ENCODE measurements around the gene HDAC1. TPM values are rescaled to one million over a fixed set of nuclear protein-coding genes. Genes with fewer than 3 reads are reported as not detected.

HDAC1 gene
- total and polyA plus RNA-seq, 2 donors (not counting 1 experiment from before 2014, with no cell fraction given), result 100 to 159 TPM

- Histone ChIP-seq H3K9ac (ENCODE audit: insufficient read depth, low read length) (no peak overlapping the region), H3K79me2 (ENCODE audit: control insufficient read depth, insufficient read depth, low read length) (peaks cover 5% of the 10 kb centered on the region), H3K27me3 (ENCODE audit: control insufficient read depth, insufficient read depth, low read length) (peaks cover 3% of the 10 kb centered on the region), H3K4me1 (ENCODE audit: control insufficient read depth, extremely low read depth, insufficient read depth, low read length) (peaks cover 5% of the 10 kb centered on the region), H3K36me3 (ENCODE audit: control insufficient read depth, insufficient read depth, low read length) (no peaks in the 10 kb centered on the region), H3K9me3 (ENCODE audit: control insufficient read depth, insufficient read depth, low read depth, low read length) (no peaks in the 10 kb centered on the region), H3K4me2 (ENCODE audit: extremely low read depth, insufficient read depth, low read length) (no peak overlapping the region), H2AFZ (ENCODE audit: low read length) (no peak overlapping the region), H4K20me1 (ENCODE audit: control insufficient read depth, extremely low read depth, insufficient read depth, low read length) (no peaks in the 10 kb centered on the region), H3K4me3 (replicated peaks in 1 of 4; ENCODE audit: control extremely low read depth in 1 of 4, insufficient read depth in 1 of 4, low read depth in 3 of 4, low read length in 4 of 4) (no peak overlapping the region), H3K27ac (ENCODE audit: insufficient read depth, low read length) (no peak overlapping the region)
- TF ChIP-seq, protein P1, sequence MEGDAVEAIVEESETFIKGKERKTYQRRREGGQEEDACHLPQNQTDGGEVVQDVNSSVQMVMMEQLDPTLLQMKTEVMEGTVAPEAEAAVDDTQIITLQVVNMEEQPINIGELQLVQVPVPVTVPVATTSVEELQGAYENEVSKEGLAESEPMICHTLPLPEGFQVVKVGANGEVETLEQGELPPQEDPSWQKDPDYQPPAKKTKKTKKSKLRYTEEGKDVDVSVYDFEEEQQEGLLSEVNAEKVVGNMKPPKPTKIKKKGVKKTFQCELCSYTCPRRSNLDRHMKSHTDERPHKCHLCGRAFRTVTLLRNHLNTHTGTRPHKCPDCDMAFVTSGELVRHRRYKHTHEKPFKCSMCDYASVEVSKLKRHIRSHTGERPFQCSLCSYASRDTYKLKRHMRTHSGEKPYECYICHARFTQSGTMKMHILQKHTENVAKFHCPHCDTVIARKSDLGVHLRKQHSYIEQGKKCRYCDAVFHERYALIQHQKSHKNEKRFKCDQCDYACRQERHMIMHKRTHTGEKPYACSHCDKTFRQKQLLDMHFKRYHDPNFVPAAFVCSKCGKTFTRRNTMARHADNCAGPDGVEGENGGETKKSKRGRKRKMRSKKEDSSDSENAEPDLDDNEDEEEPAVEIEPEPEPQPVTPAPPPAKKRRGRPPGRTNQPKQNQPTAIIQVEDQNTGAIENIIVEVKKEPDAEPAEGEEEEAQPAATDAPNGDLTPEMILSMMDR (conservative IDR thresholded peaks at IDR 0.05 in 1 of 2, IDR thresholded peaks at IDR 0.05 in 1 of 2; ENCODE audit: low read depth in 1 of 2, low read length in 2 of 2), result no peak
- TF ChIP-seq EZH2 (IDR thresholded peaks at IDR 0.05; ENCODE audit: low read length, missing control alignments), result no peak
- DNase-seq (ENCODE audit: low read depth in 2 of 2), result peak in 1 of 2 donors; percentile 68
Observed at GRCh38 chr1:32337855-32338636, 46.2 kb downstream of the HDAC1 start.

DNA sequence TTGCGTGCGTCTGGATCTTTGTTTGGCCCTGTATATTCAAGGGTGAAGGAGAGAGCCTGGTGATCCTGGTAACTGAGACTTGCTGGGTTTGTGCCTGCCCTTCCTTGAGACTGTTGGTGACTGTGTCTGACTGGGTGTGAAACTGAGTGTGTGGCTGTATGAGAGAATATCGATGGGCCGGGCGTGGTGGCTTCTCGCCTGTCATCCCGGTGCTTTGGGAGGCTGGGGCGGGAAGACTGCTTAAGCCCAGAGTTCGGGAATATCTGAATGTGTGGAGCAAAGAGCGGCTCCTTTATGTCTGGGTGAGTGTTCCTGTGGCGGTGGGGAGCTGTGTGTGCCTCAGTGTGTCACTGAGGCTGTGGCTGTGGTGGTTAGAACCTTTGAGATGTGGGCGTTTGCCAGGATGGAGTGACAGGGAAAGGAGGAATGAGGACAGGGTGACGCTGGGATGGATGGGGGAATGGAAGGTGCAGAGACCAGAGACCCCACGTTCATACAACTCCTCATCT lies 46.8 kb downstream of the HDAC1 start:
- DNase-seq (ENCODE audit: low read depth in 2 of 2), result no peak
- no peak overlapping the region for H3K4me3 ChIP-seq (replicated peaks in 1 of 4; ENCODE audit: control extremely low read depth in 1 of 4, insufficient read depth in 1 of 4, low read depth in 3 of 4, low read length in 4 of 4)
- no peak overlapping the region for H3K4me2 ChIP-seq (ENCODE audit: extremely low read depth, insufficient read depth, low read length)
- H2AFZ ChIP-seq (ENCODE audit: low read length), result no peak overlapping the region
- H3K27me3 ChIP-seq (ENCODE audit: control insufficient read depth, insufficient read depth, low read length), result peaks cover 3% of the 10 kb centered on the region
- H3K36me3 ChIP-seq (ENCODE audit: control insufficient read depth, insufficient read depth, low read length), result no peaks in the 10 kb centered on the region
- H3K27ac ChIP-seq (ENCODE audit: insufficient read depth, low read length), result no peak overlapping the region
- no peaks in the 10 kb centered on the region for H3K9me3 ChIP-seq (ENCODE audit: control insufficient read depth, insufficient read depth, low read depth, low read length)
- peaks cover 5% of the 10 kb centered on the region for H3K79me2 ChIP-seq (ENCODE audit: control insufficient read depth, insufficient read depth, low read length)
- H3K4me1 ChIP-seq (ENCODE audit: control insufficient read depth, extremely low read depth, insufficient read depth, low read length), result peaks cover 5% of the 10 kb centered on the region
- TF ChIP-seq, protein P1 (conservative IDR thresholded peaks at IDR 0.05 in 1 of 2, IDR thresholded peaks at IDR 0.05 in 1 of 2; ENCODE audit: low read depth in 1 of 2, low read length in 2 of 2), result no peak
- no peak for TF ChIP-seq EZH2 (IDR thresholded peaks at IDR 0.05; ENCODE audit: low read length, missing control alignments)
- H4K20me1 ChIP-seq (ENCODE audit: control insufficient read depth, extremely low read depth, insufficient read depth, low read length), result no peaks in the 10 kb centered on the region
- no peak overlapping the region for H3K9ac ChIP-seq (ENCODE audit: insufficient read depth, low read length)

- no peaks in the 10 kb centered on the region for H3K9me3 ChIP-seq (ENCODE audit: control insufficient read depth, insufficient read depth, low read depth, low read length)
- H3K79me2 ChIP-seq (ENCODE audit: control insufficient read depth, insufficient read depth, low read length), result peaks cover 2% of the 10 kb centered on the region
- H3K27ac ChIP-seq (ENCODE audit: insufficient read depth, low read length), result no peak overlapping the region
- no peak overlapping the region for H3K4me2 ChIP-seq (ENCODE audit: extremely low read depth, insufficient read depth, low read length)
- H3K27me3 ChIP-seq (ENCODE audit: control insufficient read depth, insufficient read depth, low read length), result peaks cover 3% of the 10 kb centered on the region
- H3K4me3 ChIP-seq (replicated peaks in 1 of 4; ENCODE audit: control extremely low read depth in 1 of 4, insufficient read depth in 1 of 4, low read depth in 3 of 4, low read length in 4 of 4), result no peak overlapping the region
- H4K20me1 ChIP-seq (ENCODE audit: control insufficient read depth, extremely low read depth, insufficient read depth, low read length), result no peaks in the 10 kb centered on the region
- no peak overlapping the region for H3K9ac ChIP-seq (ENCODE audit: insufficient read depth, low read length)
- TF ChIP-seq, protein P1 (conservative IDR thresholded peaks at IDR 0.05 in 1 of 2, IDR thresholded peaks at IDR 0.05 in 1 of 2; ENCODE audit: low read depth in 1 of 2, low read length in 2 of 2), result no peak
- TF ChIP-seq EZH2 (IDR thresholded peaks at IDR 0.05; ENCODE audit: low read length, missing control alignments), result no peak
- peaks cover 3% of the 10 kb centered on the region for H3K4me1 ChIP-seq (ENCODE audit: control insufficient read depth, extremely low read depth, insufficient read depth, low read length)
- peak; percentile 17 to 71 for DNase-seq (ENCODE audit: low read depth in 2 of 2)
- H3K36me3 ChIP-seq (ENCODE audit: control insufficient read depth, insufficient read depth, low read length), result no peaks in the 10 kb centered on the region
- no peak overlapping the region for H2AFZ ChIP-seq (ENCODE audit: low read length)
Observed at GRCh38 chr1:32339363-32339978, 47.6 kb downstream of the HDAC1 start.

Data from fibroblast of lung (primary cell).